ENCODE results near the gene CCDC157.
A peak's percentile ranks its signal among the peaks of the same experiment; 100 is the strongest.

CCDC157 gene

GRCh38 chr22:30354644-30355043 lies 2.2 kb upstream of the CCDC157 start:
- no peak for DNase-seq (ENCODE audit: low spot score)

DNA sequence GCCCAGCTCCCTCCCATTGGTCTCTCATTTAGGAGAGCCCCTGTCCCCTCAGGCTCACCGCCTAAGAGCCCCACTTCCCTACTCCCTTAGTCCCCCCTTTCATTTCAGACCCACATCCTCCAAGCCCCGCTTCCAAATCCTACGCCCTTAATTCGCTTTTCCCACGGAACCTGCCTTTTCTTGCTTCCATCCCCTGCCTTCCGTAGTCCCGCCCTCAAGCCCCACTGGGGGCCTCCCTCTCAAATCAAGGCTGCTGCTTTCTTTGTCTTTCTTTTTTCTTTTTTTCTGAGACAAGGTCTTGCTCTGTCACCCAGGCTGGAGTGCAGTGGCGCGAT lies 396 bp downstream of the CCDC157 start:
- DNase-seq (ENCODE audit: low spot score) = no peak

DNA sequence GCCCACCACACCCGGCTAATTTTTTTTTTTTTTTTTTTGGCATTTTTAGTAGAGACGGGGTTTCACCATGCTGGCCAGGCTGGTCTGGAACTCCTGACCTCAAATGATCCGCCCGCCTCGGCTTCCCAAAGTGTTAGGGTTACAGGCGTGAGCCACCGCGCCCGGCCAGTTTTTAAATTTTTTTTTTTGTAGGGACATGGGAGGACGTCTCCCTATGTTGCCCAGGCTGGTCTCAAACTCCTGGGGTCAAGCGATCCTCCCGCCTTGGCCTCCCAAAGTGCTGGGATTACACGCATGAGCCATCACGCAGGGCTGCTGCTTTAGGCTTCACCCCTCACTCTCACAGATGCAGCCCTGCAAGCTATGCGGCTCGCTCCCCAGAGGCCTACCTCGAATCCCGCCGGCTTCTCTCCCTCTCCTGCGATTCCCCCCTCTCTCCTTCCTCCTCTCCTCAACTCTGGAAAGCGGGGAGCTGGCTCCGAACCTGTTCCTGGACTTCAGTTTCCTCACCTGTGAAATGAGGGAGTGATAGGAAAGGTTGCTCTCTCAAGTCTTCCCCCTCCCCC lies 926 bp downstream of the CCDC157 start:
- no peak for DNase-seq (ENCODE audit: low spot score)

- DNase-seq (ENCODE audit: low spot score) = no peak
Measured at GRCh38 chr22:30358541-30358940, 1.7 kb downstream of the CCDC157 start.

DNA sequence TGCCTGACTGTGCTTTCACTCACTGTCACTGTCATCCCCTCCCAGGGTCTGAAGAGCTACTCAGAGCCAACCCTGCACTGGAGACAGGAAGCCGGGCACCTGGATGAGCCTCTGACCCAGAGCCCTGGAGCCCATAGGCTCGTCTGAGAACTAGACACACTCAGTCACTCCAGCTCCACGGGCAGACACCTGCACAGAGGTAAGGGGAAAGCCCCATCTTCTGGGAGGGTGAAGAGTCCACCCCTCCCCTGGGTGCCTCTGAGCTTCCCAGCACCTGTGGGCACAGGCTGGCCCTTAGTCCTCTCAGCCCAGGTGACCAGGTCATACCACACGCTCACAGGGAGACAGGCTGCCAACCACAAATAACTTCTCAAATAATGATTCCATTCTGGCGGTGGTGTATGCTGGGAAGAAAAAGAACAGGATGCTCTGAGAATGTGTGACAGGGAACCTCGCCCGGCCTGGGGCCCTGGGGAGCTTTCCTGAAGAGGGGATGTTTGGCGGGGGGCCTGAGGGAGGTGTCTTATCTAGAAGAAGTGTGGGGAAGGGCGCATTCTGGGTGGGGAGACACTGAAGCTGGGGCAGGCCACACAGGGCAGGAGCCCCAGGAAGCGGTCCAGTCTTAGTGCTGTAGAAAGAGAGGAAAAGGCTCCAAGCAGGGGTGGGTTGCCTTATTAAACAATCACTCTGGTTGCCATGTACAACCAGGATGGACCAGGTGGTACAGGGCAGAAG lies 5.3 kb downstream of the CCDC157 start:
- no peak for DNase-seq (ENCODE audit: low spot score)

GRCh38 chr22:30362651-30363281 lies 6.0 kb downstream of the CCDC157 start:
- no peak for DNase-seq (ENCODE audit: low spot score)

GRCh38 chr22:30365891-30366290 lies 9.1 kb downstream of the CCDC157 start:
- no peak for DNase-seq (ENCODE audit: low spot score)

DNA sequence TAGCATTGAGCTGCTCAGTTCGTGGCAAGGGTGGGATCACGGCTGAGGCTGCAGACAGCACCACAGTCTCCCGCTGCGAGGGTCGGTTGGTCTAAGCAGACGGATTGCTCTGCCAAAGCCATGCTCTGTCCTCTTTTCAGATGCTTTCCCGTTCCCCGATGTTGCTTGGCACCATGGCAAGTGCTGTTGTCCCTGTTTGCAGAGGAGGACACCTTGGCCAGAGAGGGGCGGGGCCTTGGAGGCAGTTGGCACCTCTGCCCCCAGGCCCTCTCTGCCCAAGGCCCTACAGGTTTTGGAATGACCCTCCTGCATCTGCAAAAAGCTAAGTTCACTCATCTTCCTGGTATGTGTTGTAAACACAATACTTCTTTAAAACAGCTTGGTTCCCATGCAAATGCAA lies 11.6 kb downstream of the CCDC157 start:
- DNase-seq (ENCODE audit: low spot score) = no peak

GRCh38 chr22:30370641-30371230 lies 13.9 kb downstream of the CCDC157 start:
- DNase-seq (ENCODE audit: low spot score) = no peak

DNA sequence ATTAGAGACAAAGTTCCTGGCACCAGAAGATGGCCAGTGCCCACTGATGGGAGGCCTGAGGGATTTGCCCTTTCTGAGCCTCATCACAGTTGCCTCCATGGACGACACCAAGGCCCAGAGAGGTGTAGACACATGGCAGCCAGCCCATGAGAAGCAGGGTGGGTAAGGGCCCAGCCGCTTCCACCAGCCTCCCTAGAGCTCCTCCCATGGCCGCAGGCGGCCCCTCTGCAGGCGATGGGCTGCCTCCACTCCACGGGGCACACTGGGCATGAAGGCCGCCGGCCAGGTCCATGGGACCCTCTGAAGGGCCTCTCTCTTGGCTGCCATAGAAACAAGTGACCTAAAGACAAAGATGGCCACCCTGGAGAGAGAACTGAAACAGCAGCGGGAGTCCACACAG lies 14.5 kb downstream of the CCDC157 start:
- no peak for DNase-seq (ENCODE audit: low spot score)

GRCh38 chr22:30371981-30372380 lies 15.2 kb downstream of the CCDC157 start:
- DNase-seq (ENCODE audit: low spot score) = no peak

GRCh38 chr22:30372915-30373314 lies 16.1 kb downstream of the CCDC157 start:
- no peak for DNase-seq (ENCODE audit: low spot score)

DNA sequence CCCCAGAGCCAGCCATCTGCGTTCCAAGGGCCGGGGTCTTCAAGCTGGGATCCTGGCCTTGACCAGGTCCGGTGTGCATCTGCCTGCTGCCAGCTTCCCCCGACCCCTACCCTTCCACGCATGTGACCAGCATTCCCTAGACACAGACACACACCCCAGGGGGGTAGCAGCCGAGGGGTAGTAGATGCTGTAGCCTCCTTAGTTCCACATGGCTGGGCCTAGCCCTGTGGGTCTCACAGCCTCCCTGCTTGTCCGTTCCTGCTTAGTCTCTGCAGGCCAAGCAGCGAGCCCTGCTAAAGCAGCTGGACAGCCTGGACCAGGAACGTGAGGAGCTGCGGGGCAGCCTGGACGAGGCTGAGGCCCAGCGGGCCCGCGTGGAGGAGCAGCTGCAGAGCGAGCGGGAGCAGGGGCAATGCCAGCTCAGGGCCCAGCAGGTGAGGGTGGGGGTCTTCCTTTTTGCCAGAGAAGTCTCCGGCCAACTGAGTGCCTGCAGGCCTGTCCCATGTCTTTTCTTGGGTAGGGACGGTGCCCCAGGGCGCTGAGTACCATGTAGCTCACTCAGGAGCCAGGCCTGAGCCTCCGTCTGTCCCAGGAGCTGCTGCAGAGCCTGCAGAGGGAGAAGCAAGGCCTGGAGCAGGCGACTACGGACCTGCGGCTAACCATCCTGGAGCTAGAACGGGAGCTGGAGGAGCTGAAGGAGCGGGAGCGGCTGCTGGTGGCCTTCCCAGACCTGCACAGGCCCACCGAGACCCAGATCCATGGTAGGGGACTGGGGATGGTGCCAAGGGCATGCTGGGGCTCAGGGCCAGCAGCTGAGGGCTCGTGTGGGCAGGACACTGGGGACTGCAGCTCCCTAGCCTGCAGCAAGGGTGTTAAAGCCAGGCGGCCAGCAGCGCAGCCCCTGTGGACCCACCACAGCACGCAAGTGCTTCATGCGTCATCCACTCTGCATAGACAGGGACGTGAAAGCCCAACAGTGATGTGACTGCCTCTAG lies 16.8 kb downstream of the CCDC157 start:
- DNase-seq (ENCODE audit: low spot score) = peak; percentile 51

- no peak for DNase-seq (ENCODE audit: low spot score)
Measured at GRCh38 chr22:30375312-30375849, 18.6 kb downstream of the CCDC157 start.

- no peak for DNase-seq (ENCODE audit: low spot score)
Measured at GRCh38 chr22:30380011-30380410, 23.2 kb downstream of the CCDC157 start.

GRCh38 chr22:30381264-30381663 lies 24.5 kb downstream of the CCDC157 start:
- DNase-seq (ENCODE audit: low spot score) = no peak

GRCh38 chr22:30382340-30382739 lies 25.5 kb downstream of the CCDC157 start:
- no peak for DNase-seq (ENCODE audit: low spot score)

DNA sequence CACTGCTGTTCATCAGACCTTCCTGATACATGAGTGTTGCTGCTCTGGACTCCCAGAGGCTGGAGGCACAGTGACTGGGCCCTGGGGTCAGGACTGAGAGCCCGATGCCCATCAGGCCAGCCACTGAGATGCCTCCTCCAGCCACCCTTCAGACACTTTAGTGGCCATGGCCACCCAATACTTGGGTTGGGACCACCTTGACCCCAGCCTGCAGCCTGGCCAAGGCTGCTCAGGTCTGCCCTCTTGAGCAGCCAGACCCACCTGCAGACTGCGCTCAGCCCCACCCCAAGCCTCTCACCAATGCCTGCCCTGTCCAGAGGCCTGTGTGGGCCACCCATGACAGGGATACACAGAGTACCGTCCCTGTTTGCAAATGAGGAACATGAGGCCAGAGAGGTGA lies 26.3 kb downstream of the CCDC157 start:
- DNase-seq (ENCODE audit: low spot score) = no peak

GRCh38 chr22:30385942-30386341 lies 29.1 kb downstream of the CCDC157 start:
- no peak for DNase-seq (ENCODE audit: low spot score)

- DNase-seq (ENCODE audit: low spot score) = no peak
Measured at GRCh38 chr22:30386608-30386959, 29.8 kb downstream of the CCDC157 start.

DNA sequence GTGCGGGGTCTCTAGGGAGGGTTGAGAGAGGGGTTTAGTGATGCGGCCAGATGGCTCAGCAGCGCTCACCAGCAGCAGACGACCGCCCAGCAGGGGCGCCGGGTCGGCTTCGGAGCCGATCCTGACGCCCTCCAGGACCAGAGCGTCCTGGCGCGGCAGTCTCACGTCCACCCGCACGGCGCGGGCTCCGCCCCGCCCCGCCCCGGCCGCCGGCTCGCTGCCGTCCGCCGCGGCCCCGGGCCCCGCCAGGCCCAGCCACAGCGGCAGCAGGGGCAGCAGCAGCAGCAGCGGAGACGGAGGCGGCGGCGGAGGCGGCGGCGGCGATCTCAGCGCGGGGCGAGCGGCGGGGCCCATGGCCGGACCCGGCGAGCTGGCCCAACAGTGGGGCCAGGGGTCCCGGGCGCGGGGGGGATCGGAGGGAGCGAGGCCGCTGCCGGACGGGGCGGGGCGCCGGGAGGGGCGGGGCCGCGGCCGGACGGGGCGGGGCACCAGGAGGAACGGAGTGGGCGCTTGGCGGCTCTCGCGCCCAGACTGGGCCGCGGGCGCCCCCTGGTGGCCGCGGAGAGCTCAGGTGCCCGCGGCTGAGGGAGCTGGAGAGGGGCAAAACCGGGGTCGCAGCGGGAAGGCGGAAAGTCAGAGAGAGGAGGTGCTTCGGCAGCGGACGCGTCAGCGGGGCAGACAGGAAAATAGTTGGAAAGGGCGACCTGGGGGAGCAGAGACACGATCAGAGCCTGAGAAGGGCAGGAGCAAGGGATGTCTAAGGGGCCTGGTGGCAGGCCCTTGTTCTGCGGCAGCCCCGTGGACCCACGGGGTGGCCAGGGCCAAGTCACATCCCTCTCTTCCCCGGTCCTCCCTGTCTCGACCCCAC lies 30.4 kb downstream of the CCDC157 start, which contains the start of gene RNF215:
TSS of gene RNF215 (minus strand) at position 452 of the 868 bp plus-strand sequence. CDS start at position 354, 98 bp downstream.
- DNase-seq (ENCODE audit: low spot score) = peak; percentile 80
